Calu3 (cell line): ENCODE measurements around the gene PPIF. TPM values are rescaled to one million over a fixed set of nuclear protein-coding genes. Genes with fewer than 3 reads are reported as not detected.
A peak's percentile ranks its signal among the peaks of the same experiment; 100 is the strongest.

ENCODE experiments used
- BruUV-seq: library from RNA; stranded (reverse); fragments of 400-500 nt; replicated peaks from 2 replicates; lab custom pipeline; 2021; lab: Mats Ljungman, UMichigan
- CTCF ChIA-PET: fragments of 300-600 bp; sonication (Branson Sonifier 250); formaldehyde crosslinking; loops from one replicate; lab custom pipeline; 2022; ENCODE audit warnings: antibody characterized with exemption; lab: Charles Lee
- DNase-seq: peaks from one replicate; pipeline ENCODE4 v3.0.0; 2022
- H3K27ac Mint-ChIP-seq: one replicate; pipeline ENCODE4 v1.8.0; 2022; ENCODE audit warnings: mixed read lengths; ENCODE audit not compliant: unreplicated experiment
- H3K27me3 Mint-ChIP-seq: one replicate; pipeline ENCODE4 v1.8.0; 2022; ENCODE audit warnings: mixed read lengths; ENCODE audit not compliant: unreplicated experiment
- H3K36me3 Mint-ChIP-seq: one replicate; pipeline ENCODE4 v1.8.0; 2022; ENCODE audit warnings: mild to moderate bottlenecking, moderate library complexity, mixed read lengths; ENCODE audit not compliant: insufficient read depth, unreplicated experiment
- H3K4me1 Mint-ChIP-seq: one replicate; pipeline ENCODE4 v1.8.0; 2022; ENCODE audit warnings: mild to moderate bottlenecking, low read depth, mixed read lengths; ENCODE audit not compliant: unreplicated experiment
- H3K4me3 Mint-ChIP-seq: one replicate; pipeline ENCODE4 v1.8.0; 2022; ENCODE audit warnings: mild to moderate bottlenecking, low read depth, moderate library complexity, mixed read lengths; ENCODE audit not compliant: unreplicated experiment
- H3K9me3 Mint-ChIP-seq: one replicate; pipeline ENCODE4 v1.8.0; 2022; ENCODE audit warnings: low read depth, mixed read lengths; ENCODE audit not compliant: unreplicated experiment
- CTCF ChIP-seq: fragments of 200-600 bp; IDR thresholded peaks from one replicate; pipeline ENCODE4 v1.8.0; 2022; ENCODE audit warnings: antibody characterized with exemption; ENCODE audit not compliant: unreplicated experiment
- intact Hi-C: fragments of 100-400 bp; cut with micrococcal nuclease; formaldehyde crosslinking; loops from one replicate; pipeline ENCODE4 v1.10.0; 2022; ENCODE audit not compliant: unreplicated experiment
- total RNA-seq: library from RNA; stranded (reverse); gene quantifications from 2 replicates; pipeline ENCODE4 v1.2.3, GENCODE V29; 2022

Gene PPIF
- total RNA-seq, 1 experiment from 2014 or later = 77.2 TPM

DNA sequence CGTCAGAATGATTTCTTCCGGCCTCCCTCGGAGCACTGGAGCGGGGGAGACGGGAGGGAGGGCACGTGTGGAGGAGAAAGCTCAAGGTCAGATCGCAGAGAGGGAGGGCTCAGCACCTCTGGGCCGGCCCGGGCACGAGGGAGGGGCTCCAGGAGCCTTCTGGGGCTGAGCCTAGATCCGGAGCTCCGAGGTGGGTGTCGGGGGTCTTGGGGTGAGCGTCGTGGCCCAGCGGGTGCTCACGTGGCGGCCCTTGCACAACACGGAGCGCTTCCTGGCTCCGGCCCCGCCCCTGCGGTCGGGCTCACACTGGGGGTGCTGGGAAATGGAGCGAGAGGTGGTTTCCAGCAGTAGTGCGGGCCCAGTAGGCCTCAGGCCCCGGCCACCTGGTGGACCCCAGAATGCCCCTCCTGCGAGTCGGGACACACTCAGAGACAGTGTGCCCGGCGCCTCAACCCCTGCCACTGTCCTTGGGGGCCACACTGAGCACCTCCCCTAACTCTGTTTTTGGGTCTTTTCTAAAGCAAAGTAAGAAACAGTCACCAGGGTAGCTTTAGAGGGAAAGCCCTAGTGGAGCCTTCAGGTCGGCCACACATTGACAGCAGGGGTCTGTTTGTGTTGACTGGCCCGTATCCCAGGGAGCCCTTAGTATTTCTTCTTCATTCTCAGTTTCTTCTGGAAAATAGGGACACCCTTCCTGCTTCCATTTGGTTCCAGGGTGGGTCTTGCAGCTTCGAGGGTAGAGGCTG lies 798 bp downstream of the PPIF start:
- CTCF ChIA-PET = no interaction called here
- peaks cover 35% of the 10 kb centered on the region for H3K36me3 Mint-ChIP-seq
- no peak for TF ChIP-seq CTCF
- DNase-seq = peak; percentile 78
- H3K27me3 Mint-ChIP-seq = no peaks in the 10 kb centered on the region
- H3K4me1 Mint-ChIP-seq = no peaks in the 10 kb centered on the region
- intact Hi-C loops = no loop called here
- peak overlapping the region; percentile 92 for H3K4me3 Mint-ChIP-seq
- TSS peak; percentile 32 for BruUV-seq
- peak overlapping the region; percentile 68 for H3K27ac Mint-ChIP-seq
- H3K9me3 Mint-ChIP-seq = no peaks in the 10 kb centered on the region

- H3K4me3 Mint-ChIP-seq = peak overlapping the region; percentile 92
- CTCF ChIA-PET = no interaction called here
- H3K27ac Mint-ChIP-seq = peak overlapping the region; percentile 68
- H3K9me3 Mint-ChIP-seq = no peaks in the 10 kb centered on the region
- no peak for DNase-seq
- H3K27me3 Mint-ChIP-seq = no peaks in the 10 kb centered on the region
- no peak for TF ChIP-seq CTCF
- no peaks in the 10 kb centered on the region for H3K4me1 Mint-ChIP-seq
- intact Hi-C loops = no loop called here
- peaks cover 38% of the 10 kb centered on the region for H3K36me3 Mint-ChIP-seq
- no TSS peak for BruUV-seq
These were observed 1.3 kb downstream of the PPIF start for GRCh38 chr10:79348640-79348988.

- CTCF ChIA-PET = no interaction called here
These were observed 1.8 kb downstream of the PPIF start for GRCh38 chr10:79349072-79349491.

GRCh38 chr10:79349766-79350406 lies 2.6 kb downstream of the PPIF start:
- Mint-ChIP-seq H3K27ac (no peak overlapping the region), H3K36me3 (peaks cover 47% of the 10 kb centered on the region)

More at GRCh38 chr10:79349072-79349491, 1.8 kb downstream of the PPIF start:
- BruUV-seq = no TSS peak
- DNase-seq = no peak
- H3K4me3 Mint-ChIP-seq = peak overlapping the region; percentile 92
- H3K27ac Mint-ChIP-seq = peak overlapping the region; percentile 68
- H3K9me3 Mint-ChIP-seq = no peaks in the 10 kb centered on the region
- no peaks in the 10 kb centered on the region for H3K27me3 Mint-ChIP-seq
- H3K36me3 Mint-ChIP-seq = peaks cover 41% of the 10 kb centered on the region
- TF ChIP-seq CTCF = no peak
- intact Hi-C loops = no loop called here
- no peaks in the 10 kb centered on the region for H3K4me1 Mint-ChIP-seq

More at GRCh38 chr10:79349766-79350406, 2.6 kb downstream of the PPIF start:
- TF ChIP-seq CTCF = no peak
- H3K27me3 Mint-ChIP-seq = no peaks in the 10 kb centered on the region
- H3K9me3 Mint-ChIP-seq = no peaks in the 10 kb centered on the region
- H3K4me3 Mint-ChIP-seq = no peak overlapping the region
- CTCF ChIA-PET = no interaction called here
- DNase-seq = no peak
- BruUV-seq = no TSS peak
- H3K4me1 Mint-ChIP-seq = no peaks in the 10 kb centered on the region
- intact Hi-C loops = no loop called here
